Stimulated activated CD4-positive, alpha-beta T cell treated with anti-CD3 and anti-CD28 coated beads, TNF-alpha, amount 100 ng/mL, for 24 hours (primary cell): ENCODE measurements around the gene MED25.
A peak's percentile ranks its signal among the peaks of the same experiment; 100 is the strongest.

Experiments used
- DNase-seq, 3 experiments: peaks; one replicate each; pipeline ENCODE4 v3.0.0-alpha.2; 2020; ENCODE audit warnings: low read depth in 3 of 3

Gene MED25

DNA sequence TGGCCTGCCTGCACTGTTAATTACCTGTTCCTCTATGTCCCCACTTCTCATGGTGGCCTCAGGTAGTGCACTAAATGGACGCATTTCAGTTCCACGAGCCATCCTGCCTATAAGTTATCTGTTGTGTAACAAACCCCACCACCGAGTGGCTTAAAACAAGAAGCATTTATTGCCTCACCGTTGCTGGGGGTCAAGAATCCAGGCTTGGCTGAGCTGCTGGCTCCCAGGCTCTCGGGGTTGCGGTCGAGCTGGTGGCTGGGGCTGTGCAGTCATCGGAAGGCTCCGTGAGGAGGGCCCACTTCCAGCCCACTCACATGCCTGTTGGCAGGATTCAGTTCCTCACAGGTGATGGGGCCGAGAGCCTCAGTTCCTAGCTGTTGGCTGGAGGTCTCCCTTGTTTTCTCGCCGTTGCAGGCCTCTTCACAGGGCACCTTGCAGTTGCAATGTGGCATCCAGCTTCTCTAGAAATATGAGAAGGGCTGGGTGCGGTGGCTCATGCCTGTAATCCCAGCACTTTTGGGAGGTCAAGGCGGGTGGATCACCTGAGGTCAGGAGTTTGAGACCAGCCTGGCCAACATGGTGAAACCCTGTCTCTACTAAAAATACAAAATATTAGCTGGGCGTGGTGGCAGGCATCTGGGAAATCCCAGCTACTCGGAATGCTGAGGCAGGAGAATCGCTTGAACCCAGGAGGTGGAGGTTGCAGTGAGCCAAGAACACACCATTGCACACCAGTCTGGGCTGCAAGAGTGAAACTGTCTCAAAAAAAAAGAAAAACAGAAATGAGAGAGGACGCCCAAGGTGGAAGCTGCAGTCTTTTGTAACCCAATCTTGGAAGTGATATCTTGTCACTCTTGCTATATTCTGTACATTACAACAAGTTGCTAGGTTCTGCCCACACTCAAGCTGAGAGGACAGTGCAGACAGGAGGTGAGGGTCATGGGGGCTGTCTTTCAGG, 26.3 kb downstream of the MED25 start:
- no peak for DNase-seq

GRCh38 chr19:49845414-49845813, 27.3 kb downstream of the MED25 start:
- DNase-seq: no peak

- no peak for DNase-seq
Measured at GRCh38 chr19:49846408-49846807, 28.3 kb downstream of the MED25 start.

- DNase-seq: no peak
Measured at GRCh38 chr19:49847731-49848696, 29.9 kb downstream of the MED25 start.

- DNase-seq: no peak
Measured at GRCh38 chr19:49848938-49849337, 30.8 kb downstream of the MED25 start.

DNA sequence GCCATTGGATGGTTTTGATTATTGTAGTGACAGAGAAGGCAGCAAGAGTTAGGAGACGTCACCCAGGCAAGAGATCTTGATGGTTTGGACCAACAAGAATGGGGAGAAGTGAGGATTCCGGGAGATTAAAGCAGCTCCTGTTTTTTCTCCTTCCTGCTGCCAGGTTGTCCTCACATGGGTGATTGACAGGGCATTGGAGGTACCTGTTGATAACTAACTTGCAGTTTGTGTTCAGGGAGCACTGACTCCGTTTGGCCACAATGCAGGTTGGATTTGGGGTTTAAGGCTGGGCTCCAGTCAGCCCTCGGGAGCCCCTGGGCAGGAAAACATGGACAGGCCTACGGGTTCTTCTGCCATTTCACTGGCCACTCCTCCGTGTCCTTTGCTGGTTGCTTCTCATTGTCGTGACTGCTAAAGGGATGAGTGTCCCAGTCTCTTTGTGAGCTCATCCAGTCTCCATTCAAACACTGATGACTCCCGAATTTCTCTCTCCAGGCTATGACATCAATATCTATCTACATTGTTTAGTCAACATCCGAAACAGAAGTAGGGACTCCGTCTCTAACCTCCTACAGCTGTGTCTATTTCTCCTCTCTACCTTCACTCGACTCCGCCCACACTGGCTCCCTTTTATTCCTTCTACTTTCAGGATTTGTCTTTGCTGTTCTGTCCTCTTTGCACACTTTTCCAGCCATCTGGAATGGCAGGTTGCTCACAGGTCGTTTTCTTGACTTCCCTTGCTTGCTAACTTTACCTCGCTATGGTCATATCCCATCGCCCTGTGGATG, 31.5 kb downstream of the MED25 start:
- no peak for DNase-seq

- DNase-seq: no peak
Measured at GRCh38 chr19:49850221-49850486, 32.1 kb downstream of the MED25 start.

GRCh38 chr19:49850487-49851342, 32.6 kb downstream of the MED25 start, which contains the start of gene PTOV1:
PTOV1 (plus strand) TSS chr19:49851159.
- DNase-seq: peak; percentile 70 to 87 (median 79)

DNA sequence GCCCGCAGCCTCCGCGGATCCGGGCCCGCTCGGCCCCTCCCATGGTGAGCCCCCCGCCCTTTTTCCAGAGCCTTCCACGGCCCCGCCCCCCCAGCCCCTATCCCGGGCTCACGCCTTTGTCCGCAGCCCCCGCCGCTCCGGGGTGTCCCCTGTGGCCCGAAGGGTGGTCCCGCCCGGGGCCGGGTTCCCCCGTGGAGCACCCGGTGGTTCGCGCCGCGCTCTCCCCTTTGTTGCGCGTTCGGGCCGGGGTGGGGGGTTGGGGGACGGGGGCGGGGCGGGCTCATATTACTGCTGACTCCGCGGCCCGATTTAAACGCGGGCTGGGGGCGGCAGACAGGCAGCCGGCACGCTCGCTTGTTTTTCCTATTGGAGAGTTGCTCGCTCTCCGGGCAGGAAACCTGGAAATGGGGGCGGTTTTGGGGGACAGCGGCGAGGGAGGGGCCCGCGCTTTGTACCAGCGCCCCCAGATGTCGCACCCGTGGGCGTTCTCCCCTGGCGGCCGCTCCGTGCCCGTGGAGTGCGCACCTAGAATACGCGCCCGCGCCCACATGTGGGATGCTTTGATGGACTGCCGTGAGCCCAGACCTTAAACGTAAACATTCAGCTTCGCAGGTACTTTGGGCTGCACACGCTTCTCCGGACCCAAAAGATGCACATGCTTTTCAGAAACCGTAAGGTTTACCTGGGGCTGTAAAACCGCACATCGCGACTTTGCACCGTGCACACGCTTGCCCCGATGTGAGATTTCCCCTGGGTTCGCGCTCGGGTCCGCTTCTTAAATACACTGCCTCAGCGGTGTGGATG, 33.6 kb downstream of the MED25 start:
- no peak for DNase-seq

GRCh38 chr19:49852631-49853126, 34.6 kb downstream of the MED25 start:
- DNase-seq: no peak

GRCh38 chr19:49853852-49854377, 35.8 kb downstream of the MED25 start:
- no peak for DNase-seq

- DNase-seq: no peak
Measured at GRCh38 chr19:49854378-49855263, 36.5 kb downstream of the MED25 start.

GRCh38 chr19:49855277-49855675, 37.2 kb downstream of the MED25 start:
- no peak for DNase-seq

DNA sequence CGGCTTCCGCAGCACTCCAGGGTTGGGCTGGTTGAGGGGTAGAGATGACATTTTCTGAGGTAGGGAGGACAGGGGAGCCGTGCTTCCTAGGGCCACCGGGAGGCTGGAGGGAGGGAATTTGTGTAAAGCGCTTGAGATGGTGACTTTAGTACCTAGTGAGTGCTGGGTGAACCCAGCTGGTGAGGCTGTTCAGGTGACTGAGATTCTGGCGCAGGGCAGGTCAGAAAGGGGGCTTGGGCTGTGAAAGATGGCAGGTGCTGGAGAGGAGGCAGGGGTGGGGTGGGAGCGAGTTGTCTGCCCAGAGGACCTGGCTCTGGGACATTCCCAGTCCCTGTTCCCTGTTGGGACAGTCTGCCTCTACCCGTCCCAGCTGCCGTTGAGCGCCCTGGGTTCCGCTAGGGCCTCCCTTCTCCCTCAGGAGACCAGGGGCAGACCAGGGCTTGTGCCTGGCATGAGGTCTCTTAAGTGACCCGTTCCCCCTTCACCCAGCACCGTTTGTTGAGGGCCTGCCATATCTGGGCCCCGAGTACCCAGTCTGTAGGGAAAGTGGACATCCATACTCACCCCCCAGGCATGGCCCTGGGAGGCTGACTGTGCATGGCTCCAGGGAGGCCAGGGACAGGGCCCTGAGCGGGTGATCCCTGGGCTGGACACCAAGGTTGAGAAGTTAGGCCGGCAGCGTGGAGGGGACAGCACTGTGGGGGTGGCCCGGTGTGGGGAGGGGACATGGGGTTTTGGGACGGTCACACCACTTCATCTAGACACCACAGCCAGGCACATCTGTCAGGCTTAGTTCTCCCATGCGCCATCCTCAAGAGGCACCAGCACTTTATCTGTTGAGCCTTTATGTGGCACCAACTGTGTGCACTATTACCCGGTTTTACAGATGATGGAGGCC, 37.8 kb downstream of the MED25 start:
- DNase-seq: no peak

DNA sequence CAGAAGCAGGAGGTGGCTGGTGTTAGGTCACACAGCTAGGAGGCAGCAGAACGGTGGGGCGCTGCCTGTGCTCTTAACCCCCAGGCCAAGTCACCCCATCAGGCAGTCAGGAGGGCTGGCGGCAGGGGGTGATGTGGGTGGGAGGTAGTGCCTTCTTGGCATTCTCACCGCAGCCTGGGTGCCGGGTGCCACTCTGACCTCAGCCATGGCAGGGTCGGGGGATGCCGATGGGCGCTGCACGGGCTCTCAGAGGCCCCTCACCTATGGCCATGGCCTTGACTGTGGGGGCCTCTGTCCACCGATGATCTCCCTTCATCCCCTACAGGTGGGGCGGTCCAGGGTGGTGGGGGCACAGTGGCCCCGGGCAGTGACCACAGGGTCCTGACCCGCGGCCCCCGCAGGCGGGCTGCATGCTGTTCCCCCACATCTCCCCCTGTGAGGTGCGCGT, 38.5 kb downstream of the MED25 start:
- DNase-seq: no peak

DNA sequence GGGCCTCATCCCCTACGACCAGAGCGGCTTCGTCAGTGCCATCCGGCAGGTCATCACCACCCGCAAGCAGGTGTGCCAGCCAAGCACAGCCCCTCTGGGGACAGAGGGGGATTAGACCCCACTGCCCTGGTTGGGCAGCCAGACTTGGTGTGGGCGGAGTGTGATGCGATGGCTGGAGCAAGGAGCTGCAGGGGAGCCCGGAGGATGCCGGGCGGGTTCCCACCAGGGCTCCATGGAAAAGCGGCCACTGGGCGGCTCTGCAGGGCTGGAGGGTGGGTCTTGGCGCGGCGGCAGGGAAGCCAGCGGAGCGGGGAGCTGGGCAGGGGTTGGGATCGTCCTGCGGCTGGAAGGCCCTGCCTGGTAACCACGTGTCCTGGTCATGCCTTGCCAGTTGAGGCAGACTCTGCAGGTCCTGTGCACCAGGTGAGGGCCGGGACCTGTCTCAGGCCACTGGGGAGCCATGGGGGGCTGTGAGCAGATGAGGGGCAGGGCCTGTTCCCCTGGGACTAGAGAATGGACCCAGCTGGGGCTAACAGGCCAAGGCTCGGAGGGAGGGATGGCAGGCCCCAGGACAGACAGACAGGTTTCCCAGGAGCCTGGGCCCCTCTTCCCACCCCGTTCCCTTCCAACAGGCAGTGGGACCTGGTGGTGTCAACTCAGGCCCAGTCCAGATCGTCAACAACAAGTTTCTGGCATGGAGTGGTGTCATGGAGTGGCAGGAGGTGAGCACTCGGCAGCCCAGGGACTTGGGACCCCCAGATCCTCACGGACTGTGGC, 39.2 kb downstream of the MED25 start:
- DNase-seq: no peak

DNA sequence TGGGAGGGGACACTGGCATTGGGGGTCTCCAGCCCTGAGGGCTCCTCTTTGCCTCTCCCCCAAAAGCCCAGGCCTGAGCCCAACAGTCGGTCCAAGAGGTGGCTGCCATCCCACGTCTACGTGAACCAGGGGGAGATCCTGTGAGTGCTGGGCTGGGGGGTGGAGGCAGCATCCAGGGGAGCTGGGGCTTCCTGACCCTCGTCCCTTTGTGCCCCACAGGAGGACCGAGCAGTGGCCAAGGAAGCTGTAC, 39.7 kb downstream of the MED25 start:
- DNase-seq: no peak
